SK-N-SH treated with all-trans-retinoic acid at 6 μM for 48 hours (cell line): ENCODE data around the gene PLB1.

Experiments
- ATAC-seq: fragments of 200-7000 bp; cut with Tn5 transposase; 3 replicates; pipeline ENCODE4 v1.9.1; 2020; ENCODE audit warnings: mild to moderate bottlenecking, moderate library complexity
- ARNTL ChIP-seq: fragments of 450-650 bp; formaldehyde crosslinking; IDR thresholded peaks from 2 replicates; pipeline ENCODE4 v1.5.0; 2020; ENCODE audit warnings: low read depth, mild to moderate bottlenecking, moderate library complexity, borderline replicate concordance
- BACH2 ChIP-seq: fragments of 250-450 bp; sonication (Bioruptor Pico); IDR thresholded peaks from 2 replicates; pipeline ENCODE4 v1.9.0; 2021; ENCODE audit warnings: mild to moderate bottlenecking, borderline replicate concordance
- CREB5 ChIP-seq: fragments of 250-450 bp; sonication (Bioruptor Pico); IDR thresholded peaks from 2 replicates; pipeline ENCODE4 v1.5.1; 2020; ENCODE audit warnings: low read depth, mild to moderate bottlenecking, moderate library complexity
- CSDC2 ChIP-seq: fragments of 250-450 bp; sonication (Bioruptor Pico); IDR thresholded peaks from 2 replicates; pipeline ENCODE4 v1.5.0; 2020; ENCODE audit warnings: mild to moderate bottlenecking, moderate library complexity
- CSRNP3 ChIP-seq: fragments of 250-450 bp; sonication (Bioruptor Pico); IDR thresholded peaks from 2 replicates; pipeline ENCODE4 v1.5.1; 2021; ENCODE audit warnings: mild to moderate bottlenecking, moderate library complexity
- ESRRG ChIP-seq: fragments of 250-450 bp; sonication (Bioruptor Pico); IDR thresholded peaks from 2 replicates; pipeline ENCODE4 v1.6.1; 2021; ENCODE audit warnings: mild to moderate bottlenecking
- GLIS3 ChIP-seq: fragments of 250-450 bp; sonication (Bioruptor Pico); IDR thresholded peaks from 2 replicates; pipeline ENCODE4 v1.5.0; 2020; ENCODE audit warnings: mild to moderate bottlenecking, moderate library complexity
- ISL1 ChIP-seq: fragments of 250-450 bp; sonication (Bioruptor Pico); IDR thresholded peaks from 2 replicates; pipeline ENCODE4 v2.1.2; 2022; ENCODE audit warnings: mild to moderate bottlenecking, moderate library complexity
- OSR1 ChIP-seq: fragments of 250-450 bp; sonication (Bioruptor Pico); IDR thresholded peaks from 2 replicates; pipeline ENCODE4 v1.8.0; 2022; ENCODE audit warnings: moderate library complexity, mild to moderate bottlenecking, inconsistent platforms
- PATZ1 ChIP-seq: fragments of 250-450 bp; sonication (Bioruptor Pico); IDR thresholded peaks from 2 replicates; pipeline ENCODE4 v1.8.0; 2020; ENCODE audit warnings: mild to moderate bottlenecking, moderate library complexity, borderline replicate concordance
- POU6F1 ChIP-seq: fragments of 250-450 bp; sonication (Bioruptor Pico); IDR thresholded peaks from 2 replicates; pipeline ENCODE4 v1.8.0; 2021; ENCODE audit warnings: low read depth, mild to moderate bottlenecking, moderate library complexity, borderline replicate concordance
- PPARA ChIP-seq: fragments of 250-450 bp; sonication (Bioruptor Pico); IDR thresholded peaks from 2 replicates; pipeline ENCODE4 v1.5.0; 2020; ENCODE audit warnings: mild to moderate bottlenecking, borderline replicate concordance
- SNAI2 ChIP-seq: fragments of 250-450 bp; sonication (Bioruptor Pico); IDR thresholded peaks from 2 replicates; pipeline ENCODE4 v1.5.0; 2020; ENCODE audit warnings: mild to moderate bottlenecking, moderate library complexity
- TCF4 ChIP-seq: fragments of 250-450 bp; sonication (Bioruptor Pico); IDR thresholded peaks from 2 replicates; pipeline ENCODE4 v1.8.0; 2021; ENCODE audit warnings: mild to moderate bottlenecking, moderate library complexity, borderline replicate concordance
- TOX ChIP-seq: fragments of 250-450 bp; sonication (Bioruptor Pico); IDR thresholded peaks from 2 replicates; pipeline ENCODE4 v1.8.0; 2021; ENCODE audit warnings: mild to moderate bottlenecking, moderate library complexity, borderline replicate concordance
- TSHZ2 ChIP-seq: fragments of 250-450 bp; sonication (Bioruptor Pico); IDR thresholded peaks from 2 replicates; pipeline ENCODE4 v1.5.0; 2020; ENCODE audit warnings: mild to moderate bottlenecking, moderate library complexity
- ZC3H10 ChIP-seq: fragments of 250-450 bp; sonication (Bioruptor Pico); IDR thresholded peaks from 2 replicates; pipeline ENCODE4 v1.5.1; 2021; ENCODE audit warnings: mild to moderate bottlenecking, moderate library complexity
- ZFP3 ChIP-seq: fragments of 250-450 bp; sonication (Bioruptor Pico); IDR thresholded peaks from 2 replicates; pipeline ENCODE4 v1.5.0; 2020; ENCODE audit warnings: mild to moderate bottlenecking, moderate library complexity
- ZFP30 ChIP-seq: fragments of 450-650 bp; formaldehyde crosslinking; IDR thresholded peaks from 2 replicates; pipeline ENCODE4 v1.5.0; 2022; ENCODE audit warnings: mild to moderate bottlenecking, moderate library complexity
- ZNF565 ChIP-seq: fragments of 450-650 bp; formaldehyde crosslinking; conservative IDR thresholded peaks from 2 replicates; pipeline ENCODE4 v1.5.0; 2020; ENCODE audit warnings: low read depth, mild to moderate bottlenecking, moderate library complexity
- ZNF70 ChIP-seq: fragments of 450-650 bp; formaldehyde crosslinking; IDR thresholded peaks from 2 replicates; pipeline ENCODE4 v1.5.0; 2020; ENCODE audit warnings: mild to moderate bottlenecking, moderate library complexity
- ZNF8 ChIP-seq: fragments of 450-650 bp; formaldehyde crosslinking; IDR thresholded peaks from 2 replicates; pipeline ENCODE4 v1.5.0; 2020; ENCODE audit warnings: mild to moderate bottlenecking, moderate library complexity

The PLB1 gene

GRCh38 chr2:28650266-28650584 lies 154.4 kb downstream of the PLB1 start:
- peak; percentile 6; the same call in 1 of the 3 replicates for ATAC-seq
- TF ChIP-seq TOX (CRISPR knock-in tag), result no peak
- no peak for TF ChIP-seq ZFP30 (CRISPR knock-in tag)
- no peak for TF ChIP-seq SNAI2 (CRISPR knock-in tag)
- TF ChIP-seq PPARA, result no peak
- TF ChIP-seq ZNF70, result no peak
- no peak for TF ChIP-seq CSRNP3 (CRISPR knock-in tag)
- TF ChIP-seq CREB5 (CRISPR knock-in tag), result no peak
- no peak for TF ChIP-seq GLIS3 (CRISPR knock-in tag)

GRCh38 chr2:28652217-28652616 lies 156.4 kb downstream of the PLB1 start:
- peak; percentile 10; the same call in 1 of the 3 replicates for ATAC-seq
- no peak for TF ChIP-seq ZFP30 (CRISPR knock-in tag)
- TF ChIP-seq ARNTL (CRISPR knock-in tag), result no peak
- no peak for TF ChIP-seq PPARA
- no peak for TF ChIP-seq TOX (CRISPR knock-in tag)
- no peak for TF ChIP-seq OSR1 (CRISPR knock-in tag)
- no peak for TF ChIP-seq PATZ1 (CRISPR knock-in tag)
- TF ChIP-seq TCF4 (CRISPR knock-in tag), result no peak
- no peak for TF ChIP-seq SNAI2 (CRISPR knock-in tag)
- TF ChIP-seq ISL1 (CRISPR knock-in tag), result no peak
- no peak for TF ChIP-seq ZNF565 (CRISPR knock-in tag)
- TF ChIP-seq ZNF8, result no peak
- TF ChIP-seq ZNF70, result no peak
- TF ChIP-seq BACH2 (CRISPR knock-in tag), result no peak
- no peak for TF ChIP-seq POU6F1 (CRISPR knock-in tag)
- TF ChIP-seq ESRRG (CRISPR knock-in tag), result no peak
- no peak for TF ChIP-seq ZFP3 (CRISPR knock-in tag)

- peak; percentile 15 for ATAC-seq
- TF ChIP-seq PPARA, result no peak
- no peak for TF ChIP-seq ZNF565 (CRISPR knock-in tag)
- TF ChIP-seq CSDC2 (CRISPR knock-in tag), result no peak
- TF ChIP-seq GLIS3 (CRISPR knock-in tag), result no peak
- no peak for TF ChIP-seq CREB5 (CRISPR knock-in tag)
- TF ChIP-seq PATZ1 (CRISPR knock-in tag), result no peak
- TF ChIP-seq ZC3H10 (CRISPR knock-in tag), result no peak
- no peak for TF ChIP-seq TSHZ2 (CRISPR knock-in tag)
- TF ChIP-seq TCF4 (CRISPR knock-in tag), result no peak
- no peak for TF ChIP-seq OSR1 (CRISPR knock-in tag)
- TF ChIP-seq ZFP30 (CRISPR knock-in tag), result no peak
Observed at GRCh38 chr2:28653892-28654662, 158.2 kb downstream of the PLB1 start.
